ENCODE measurements around the gene KRTCAP2. TPM values are rescaled to one million over a fixed set of nuclear protein-coding genes. Genes with fewer than 3 reads are reported as not detected.

KRTCAP2 gene
- total and polyA plus RNA-seq, 10 of the 15 experiments (the other 5 are each of a cell fraction or from before 2014, with no cell fraction given): 61.3 to 238 (median 141) TPM

GRCh38 chr1:155176544-155177071 is 3.5 kb upstream of the KRTCAP2 start:
- ChIA-PET POLR2A (interaction anchor here (0.6 to 7.4 kb wide), 5 partner anchors 9 to 49 kb away, joined by 3 to 77 read pairs (median 6); no protein-coding TSS in a partner anchor), RAD21 (ENCODE audit: unreplicated experiment) (interaction anchor here (1.0 to 4.8 kb wide), 6 partner anchors 17 to 85 kb away, joined by 3 to 77 read pairs (median 8); no protein-coding TSS in a partner anchor), SMC1A (ENCODE audit: uncharacterized antibody, unreplicated experiment) (interaction anchor here (0.5 to 4.7 kb wide), 7 partner anchors 9 to 87 kb away, joined by 3 to 46 read pairs (median 12); partner anchors contain the start of genes MTX1 and THBS3), CTCF (interaction anchor here (0.6 to 9.7 kb wide), 12 partner anchors 9 to 555 kb away, joined by 3 to 244 read pairs (median 10); partner anchors contain the start of gene THBS3)
- no peak overlapping the region for H3K27ac ChIP-seq (ENCODE audit: control insufficient read depth, insufficient read depth)
- ATAC-seq (peak; percentile 69), FAIRE-seq (peak; percentile 99), DNase-seq (ENCODE audit: low read depth, low spot score) (no peak)
- BruUV-seq (replicated peaks): no TSS peak
- 63% methylated on average over 8 of the region's 8 CpGs for WGBS (ENCODE audit: insufficient coverage, insufficient replicate concordance, low lambda C conversion rate, missing lambda C conversion rate)
- H3K4me2 ChIP-seq (ENCODE audit: control insufficient read depth, insufficient read depth): no peak overlapping the region
- H3K9ac ChIP-seq (ENCODE audit: control insufficient read depth, insufficient read depth, low read length): no peak overlapping the region
- in situ Hi-C loops (cut with MboI) (no loop called here), intact Hi-C loops (cut with micrococcal nuclease; ENCODE audit: unreplicated experiment) (loop anchor here (1.0 kb wide), 1 partner anchor 50 kb away; no protein-coding TSS in a partner anchor)
- H3K4me3 ChIP-seq: no peak overlapping the region
- no peaks in the 10 kb centered on the region for H4K20me1 ChIP-seq (ENCODE audit: control insufficient read depth, insufficient read depth)
- H3K36me3 ChIP-seq (ENCODE audit: control insufficient read depth in 2 of 2, insufficient read depth in 2 of 2, low read length in 1 of 2): no peaks in the 10 kb centered on the region
- H3K27me3 ChIP-seq (replicated peaks in 1 of 2; ENCODE audit: control insufficient read depth in 2 of 2, insufficient read depth in 2 of 2, low read length in 1 of 2): no peaks in the 10 kb centered on the region
- no peak overlapping the region; the same call in 1 of the 2 replicates for H2AFZ ChIP-seq (ENCODE audit: control insufficient read depth, low read depth, low read length)
- H3K4me1 ChIP-seq (ENCODE audit: control insufficient read depth, insufficient read depth, low read length): peaks cover 26% of the 10 kb centered on the region
- H3K79me2 ChIP-seq (ENCODE audit: control insufficient read depth, insufficient read depth, low read length): peaks cover 12% of the 10 kb centered on the region
- no peaks in the 10 kb centered on the region; the same call in 2 of the 3 replicates for H3K9me3 ChIP-seq (replicated peaks; ENCODE audit: control insufficient read depth, insufficient read depth, low read length)
- peak; percentile 79 for TF ChIP-seq SMC3 (IDR thresholded peaks at IDR 0.05; ENCODE audit: borderline replicate concordance, low read length)
- TF ChIP-seq GATAD2B (conservative IDR thresholded peaks at IDR 0.05; ENCODE audit: low read depth): peak; percentile 69
- TF ChIP-seq, protein P1, sequence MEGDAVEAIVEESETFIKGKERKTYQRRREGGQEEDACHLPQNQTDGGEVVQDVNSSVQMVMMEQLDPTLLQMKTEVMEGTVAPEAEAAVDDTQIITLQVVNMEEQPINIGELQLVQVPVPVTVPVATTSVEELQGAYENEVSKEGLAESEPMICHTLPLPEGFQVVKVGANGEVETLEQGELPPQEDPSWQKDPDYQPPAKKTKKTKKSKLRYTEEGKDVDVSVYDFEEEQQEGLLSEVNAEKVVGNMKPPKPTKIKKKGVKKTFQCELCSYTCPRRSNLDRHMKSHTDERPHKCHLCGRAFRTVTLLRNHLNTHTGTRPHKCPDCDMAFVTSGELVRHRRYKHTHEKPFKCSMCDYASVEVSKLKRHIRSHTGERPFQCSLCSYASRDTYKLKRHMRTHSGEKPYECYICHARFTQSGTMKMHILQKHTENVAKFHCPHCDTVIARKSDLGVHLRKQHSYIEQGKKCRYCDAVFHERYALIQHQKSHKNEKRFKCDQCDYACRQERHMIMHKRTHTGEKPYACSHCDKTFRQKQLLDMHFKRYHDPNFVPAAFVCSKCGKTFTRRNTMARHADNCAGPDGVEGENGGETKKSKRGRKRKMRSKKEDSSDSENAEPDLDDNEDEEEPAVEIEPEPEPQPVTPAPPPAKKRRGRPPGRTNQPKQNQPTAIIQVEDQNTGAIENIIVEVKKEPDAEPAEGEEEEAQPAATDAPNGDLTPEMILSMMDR (IDR thresholded peaks at IDR 0.05 in 2 of 3, conservative IDR thresholded peaks at IDR 0.05 in 1 of 3; ENCODE audit: control insufficient read depth in 2 of 3, extremely low read depth in 1 of 3, insufficient read depth in 1 of 3, low read depth in 3 of 3, low read length in 3 of 3): peak; percentile 93; a peak in 5 of 6 replicates
- no peak for TF ChIP-seq SPI1 (IDR thresholded peaks at IDR 0.05; ENCODE audit: borderline replicate concordance, insufficient read depth, low read depth, low read length)
- TF ChIP-seq YY1 (IDR thresholded peaks at IDR 0.05; ENCODE audit: low read depth, low read length): peak; percentile 78
- TF ChIP-seq BHLHE40 (IDR thresholded peaks at IDR 0.05; ENCODE audit: borderline replicate concordance in 1 of 2, low read depth in 2 of 2, low read length in 1 of 2): peak in 1 of 2 experiments; percentile 10; a peak in 1 of 4 replicates
- TF ChIP-seq RAD21 (IDR thresholded peaks at IDR 0.05; ENCODE audit: insufficient read depth, low read depth, low read length): peak; percentile 52
- TF ChIP-seq ZNF592 (IDR thresholded peaks at IDR 0.05): 0 out of 2 replicates have a peak, but pooled peaks have one; percentile 42
- TF ChIP-seq ZZZ3 (IDR thresholded peaks at IDR 0.05; ENCODE audit: control insufficient read depth, insufficient read length, low read depth): no peak
- 0 out of 2 replicates have a peak, but pooled peaks have one; percentile 15 for TF ChIP-seq IKZF1 (conservative IDR thresholded peaks at IDR 0.05)
- TF ChIP-seq IRF4 (IDR thresholded peaks at IDR 0.05; ENCODE audit: low read depth, low read length): peak; percentile 52; the same call in 1 of the 2 replicates
- TF ChIP-seq MTA2 (IDR thresholded peaks at IDR 0.05; ENCODE audit: low read depth): peak; percentile 46
- TF ChIP-seq LARP7 (IDR thresholded peaks at IDR 0.05): no peak; the same call in 1 of the 2 replicates
- peak; percentile 77; the same call in 1 of the 2 replicates for TF ChIP-seq SMARCA5 (IDR thresholded peaks at IDR 0.05)

Data from GM12878 (cell line).